Activated B cell treated with CpG ODN at 0.5 μM for 24 hours (primary cell): Measurements from ENCODE around the gene BECN2. TPM values are rescaled to one million over a fixed set of nuclear protein-coding genes. Genes with fewer than 3 reads are reported as not detected.

Source experiments
- ATAC-seq: fragments of 200-7000 bp; cut with Tn5 transposase; one replicate; pipeline ENCODE4 v1.10.0; 2021; ENCODE audit warnings: low read depth, mild to moderate bottlenecking, moderate library complexity
- CTCF ChIA-PET: fragments of 350-600 bp; sonication (Branson Sonifier 250); formaldehyde crosslinking; loops from one replicate; lab custom pipeline; 2021; ENCODE audit warnings: antibody characterized with exemption; lab: Charles Lee
- POLR2A ChIA-PET: fragments of 350-600 bp; sonication (Branson Sonifier 250); formaldehyde crosslinking; loops from one replicate; lab custom pipeline; 2021; ENCODE audit warnings: antibody characterized with exemption; lab: Charles Lee
- DNase-seq: peaks from one replicate; pipeline ENCODE4 v3.0.0; 2022
- H3K27ac Mint-ChIP-seq: one replicate; pipeline ENCODE4 v1.8.0; 2020; ENCODE audit warnings: mixed read lengths
- H3K27me3 Mint-ChIP-seq: one replicate; pipeline ENCODE4 v1.8.0; 2021; ENCODE audit warnings: mixed read lengths
- H3K36me3 Mint-ChIP-seq: one replicate; pipeline ENCODE4 v1.8.0; 2021; ENCODE audit warnings: low read depth, mixed read lengths
- H3K4me1 Mint-ChIP-seq: one replicate; pipeline ENCODE4 v1.8.0; 2021; ENCODE audit warnings: mixed read lengths
- H3K4me3 Mint-ChIP-seq: one replicate; pipeline ENCODE4 v1.8.0; 2020; ENCODE audit warnings: mild to moderate bottlenecking, mixed read lengths
- H3K9me3 Mint-ChIP-seq: one replicate; pipeline ENCODE4 v1.8.0; 2020; ENCODE audit warnings: mixed read lengths
- intact Hi-C: fragments of 100-400 bp; cut with micrococcal nuclease; formaldehyde crosslinking; loops from one replicate; pipeline ENCODE4 v1.15.1; 2024
- total RNA-seq: library from RNA; stranded (reverse); gene quantifications from 2 replicates; pipeline ENCODE4 v1.2.3, GENCODE V29; 2022
- TF ChIP-seq, protein P1 (sequence below): fragments of 200-600 bp; IDR thresholded peaks from one replicate; pipeline ENCODE4 v1.8.0; 2022; ENCODE audit warnings: antibody characterized with exemption, mild to moderate bottlenecking

The BECN2 gene
- total RNA-seq: not detected in 2 replicates

DNA sequence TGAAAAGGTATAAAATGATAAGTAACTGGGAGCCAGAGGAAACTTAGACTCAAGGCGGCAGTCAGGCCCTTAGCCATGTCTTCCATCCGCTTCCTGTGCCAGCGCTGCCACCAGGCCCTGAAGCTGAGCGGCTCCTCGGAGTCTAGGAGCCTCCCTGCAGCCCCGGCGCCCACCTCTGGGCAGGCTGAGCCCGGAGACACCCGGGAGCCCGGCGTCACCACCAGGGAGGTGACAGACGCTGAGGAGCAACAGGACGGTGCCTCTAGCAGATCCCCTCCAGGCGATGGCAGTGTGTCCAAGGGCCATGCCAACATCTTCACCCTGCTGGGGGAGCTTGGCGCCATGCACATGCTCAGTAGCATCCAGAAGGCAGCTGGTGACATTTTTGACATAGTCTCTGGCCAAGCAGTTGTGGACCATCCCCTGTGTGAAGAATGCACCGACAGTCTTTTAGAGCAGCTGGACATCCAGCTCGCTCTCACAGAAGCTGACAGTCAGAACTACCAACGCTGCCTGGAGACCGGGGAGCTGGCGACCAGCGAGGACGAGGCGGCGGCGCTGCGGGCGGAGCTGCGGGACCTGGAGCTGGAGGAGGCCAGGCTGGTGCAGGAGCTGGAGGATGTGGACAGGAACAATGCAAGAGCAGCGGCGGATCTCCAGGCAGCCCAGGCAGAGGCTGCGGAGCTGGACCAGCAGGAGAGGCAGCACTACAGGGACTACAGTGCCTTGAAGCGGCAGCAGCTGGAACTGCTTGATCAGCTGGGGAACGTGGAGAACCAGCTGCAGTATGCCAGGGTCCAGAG, at the start of gene BECN2:
BECN2 (plus strand) TSS at position 76 of the 803 bp plus-strand sequence; CDS start at position 76, 0 bp downstream.
- Mint-ChIP-seq H3K4me1 (no peaks in the 10 kb centered on the region), H3K27me3 (no peaks in the 10 kb centered on the region), H3K27ac (no peak within 1 kb of the TSS), H3K4me3 (no peak within 1 kb of the TSS), H3K36me3 (no peaks in the 10 kb centered on the region), H3K9me3 (no peaks in the 10 kb centered on the region)
- DNase-seq (no peak), ATAC-seq (no peak)
- TF ChIP-seq, protein P1, sequence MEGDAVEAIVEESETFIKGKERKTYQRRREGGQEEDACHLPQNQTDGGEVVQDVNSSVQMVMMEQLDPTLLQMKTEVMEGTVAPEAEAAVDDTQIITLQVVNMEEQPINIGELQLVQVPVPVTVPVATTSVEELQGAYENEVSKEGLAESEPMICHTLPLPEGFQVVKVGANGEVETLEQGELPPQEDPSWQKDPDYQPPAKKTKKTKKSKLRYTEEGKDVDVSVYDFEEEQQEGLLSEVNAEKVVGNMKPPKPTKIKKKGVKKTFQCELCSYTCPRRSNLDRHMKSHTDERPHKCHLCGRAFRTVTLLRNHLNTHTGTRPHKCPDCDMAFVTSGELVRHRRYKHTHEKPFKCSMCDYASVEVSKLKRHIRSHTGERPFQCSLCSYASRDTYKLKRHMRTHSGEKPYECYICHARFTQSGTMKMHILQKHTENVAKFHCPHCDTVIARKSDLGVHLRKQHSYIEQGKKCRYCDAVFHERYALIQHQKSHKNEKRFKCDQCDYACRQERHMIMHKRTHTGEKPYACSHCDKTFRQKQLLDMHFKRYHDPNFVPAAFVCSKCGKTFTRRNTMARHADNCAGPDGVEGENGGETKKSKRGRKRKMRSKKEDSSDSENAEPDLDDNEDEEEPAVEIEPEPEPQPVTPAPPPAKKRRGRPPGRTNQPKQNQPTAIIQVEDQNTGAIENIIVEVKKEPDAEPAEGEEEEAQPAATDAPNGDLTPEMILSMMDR: no peak
- ChIA-PET CTCF (no interaction called here), POLR2A (no interaction called here)
- intact Hi-C loops: no loop called here

DNA sequence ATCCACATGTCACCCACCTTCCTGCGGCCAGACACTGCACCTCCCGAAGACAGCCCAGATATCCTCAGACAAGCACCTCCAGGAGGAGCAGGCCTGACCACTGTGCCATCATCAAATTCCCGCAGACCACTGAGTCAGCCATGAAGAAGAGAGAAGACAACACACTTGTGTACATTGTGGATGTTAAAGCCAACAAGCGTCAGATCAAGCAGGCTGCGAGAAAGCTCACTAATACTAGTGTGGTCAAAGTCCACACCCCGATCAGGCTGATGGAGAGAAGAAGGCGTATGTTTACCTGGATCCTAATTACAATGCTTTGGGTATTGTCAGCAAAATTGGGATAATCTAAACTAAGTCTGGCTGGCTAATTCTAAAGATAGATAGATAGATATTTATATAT, 41.4 kb upstream of the BECN2 start:
- DNase-seq (no peak), ATAC-seq (no peak)

GRCh38 chr1:241917487-241917886, 40.1 kb upstream of the BECN2 start:
- H3K4me1 Mint-ChIP-seq: no peaks in the 10 kb centered on the region
- H3K27ac Mint-ChIP-seq: no peak overlapping the region
- intact Hi-C loops: no loop called here
- no peaks in the 10 kb centered on the region for H3K27me3 Mint-ChIP-seq
- DNase-seq (no peak), ATAC-seq (no peak)
- ChIA-PET POLR2A (no interaction called here), CTCF (no interaction called here)
- H3K9me3 Mint-ChIP-seq: peaks cover 3% of the 10 kb centered on the region
- H3K36me3 Mint-ChIP-seq: no peaks in the 10 kb centered on the region
- TF ChIP-seq, protein P1: no peak
- no peak overlapping the region for H3K4me3 Mint-ChIP-seq

More for the DNA sequence above, 41.4 kb upstream of the BECN2 start:
- H3K27ac Mint-ChIP-seq: no peak overlapping the region
- no peaks in the 10 kb centered on the region for H3K4me1 Mint-ChIP-seq
- TF ChIP-seq, protein P1: no peak
- H3K9me3 Mint-ChIP-seq: peaks cover 3% of the 10 kb centered on the region
- H3K27me3 Mint-ChIP-seq: no peaks in the 10 kb centered on the region
- CTCF ChIA-PET: no interaction called here
- POLR2A ChIA-PET: no interaction called here
- H3K36me3 Mint-ChIP-seq: no peaks in the 10 kb centered on the region
- intact Hi-C loops: no loop called here
- no peak overlapping the region for H3K4me3 Mint-ChIP-seq

GRCh38 chr1:241918879-241919278, 38.7 kb upstream of the BECN2 start:
- intact Hi-C loops: no loop called here
- Mint-ChIP-seq H3K4me1 (no peaks in the 10 kb centered on the region), H3K36me3 (no peaks in the 10 kb centered on the region), H3K27ac (no peak overlapping the region), H3K9me3 (peaks cover 3% of the 10 kb centered on the region), H3K27me3 (no peaks in the 10 kb centered on the region), H3K4me3 (no peak overlapping the region)
- ChIA-PET POLR2A (no interaction called here), CTCF (no interaction called here)
- DNase-seq (no peak), ATAC-seq (no peak)
- TF ChIP-seq, protein P1: no peak

- no peak for ATAC-seq
- H3K9me3 Mint-ChIP-seq: no peaks in the 10 kb centered on the region
- no peak overlapping the region for H3K4me3 Mint-ChIP-seq
- ChIA-PET CTCF (no interaction called here), POLR2A (no interaction called here)
- TF ChIP-seq, protein P1: no peak
- no peaks in the 10 kb centered on the region for H3K36me3 Mint-ChIP-seq
- DNase-seq: no peak
- H3K4me1 Mint-ChIP-seq: no peaks in the 10 kb centered on the region
- intact Hi-C loops: no loop called here
- H3K27ac Mint-ChIP-seq: no peak overlapping the region
- H3K27me3 Mint-ChIP-seq: no peaks in the 10 kb centered on the region
These were observed 33.3 kb upstream of the BECN2 start for GRCh38 chr1:241924080-241924808.
